AG04450 (cell line): ENCODE data around the gene CCNY. TPM values are rescaled to one million over a fixed set of nuclear protein-coding genes. Genes with fewer than 3 reads are reported as not detected.

Experiments
- CTCF ChIA-PET: fragments of 300-600, 350-600 bp; formaldehyde crosslinking; extraction: SDS; loops from one replicate; lab custom pipeline; 2022; ENCODE audit warnings: antibody characterized with exemption, inconsistent platforms; lab: Charles Lee
- POLR2A ChIA-PET: fragments of 350-600 bp; formaldehyde crosslinking; extraction: SDS; loops from one replicate; lab custom pipeline; 2021; ENCODE audit warnings: antibody characterized with exemption, inconsistent platforms; lab: Yijun Ruan, JAX
- DNase-seq: peaks from one replicate; pipeline ENCODE4 v3.0.0-alpha.2; 2011; ENCODE audit warnings: low read depth, low spot score
- H3K27ac ChIP-seq: one replicate; pipeline ENCODE4 v1.5.1; 2012; ENCODE audit warnings: low read depth, low read length, control low read depth
- H3K27me3 ChIP-seq: one replicate; pipeline ENCODE4 v1.6.0; 2012; ENCODE audit warnings: low read length; ENCODE audit not compliant: control insufficient read depth, insufficient read depth
- H3K4me3 ChIP-seq: 2 replicates; pipeline ENCODE4 v1.5.1; 2011; ENCODE audit warnings: mild to moderate bottlenecking, low read depth, low read length, control low read depth
- H3K9me3 ChIP-seq: 2 replicates; pipeline ENCODE4 v1.5.1; 2012; ENCODE audit warnings: low read length; ENCODE audit not compliant: control insufficient read depth, insufficient read depth
- CTCF ChIP-seq: IDR thresholded peaks from 2 replicates; pipeline ENCODE4 v1.5.1; 2011; ENCODE audit warnings: low read depth, low read length, control low read depth, inconsistent platforms
- polyA plus RNA-seq: library from polyadenylated mRNA; depleted of rRNA; stranded (reverse); fragments of >200 nt; gene quantifications from 2 replicates; pipeline ENCODE4 v1.2.3, GENCODE V29; 2011

The CCNY gene
- polyA plus RNA-seq, 1 experiment = 90.2 TPM

GRCh38 chr10:35345383-35345742, 9.1 kb downstream of the CCNY start:
- DNase-seq = no peak
- Histone ChIP-seq H3K27me3 (no peaks in the 10 kb centered on the region), H3K4me3 (no peak overlapping the region), H3K9me3 (no peaks in the 10 kb centered on the region), H3K27ac (no peak overlapping the region)
- ChIA-PET POLR2A (interaction anchor here (0.6 kb wide), 1 partner anchor 86 kb away, joined by 7 read pairs; no protein-coding TSS in a partner anchor), CTCF (interaction anchor here (1.2 kb wide), 1 partner anchor 225 kb away, joined by 3 read pairs; no protein-coding TSS in a partner anchor)
- no peak for TF ChIP-seq CTCF

GRCh38 chr10:35346248-35346647, 9.9 kb downstream of the CCNY start:
- ChIA-PET POLR2A (no interaction called here), CTCF (interaction anchor here (0.9 to 1.2 kb wide), 3 partner anchors 8 to 226 kb away, joined by 3 to 4 read pairs (median 3); no protein-coding TSS in a partner anchor)
- no peaks in the 10 kb centered on the region for H3K9me3 ChIP-seq

GRCh38 chr10:35347121-35347562, 10.8 kb downstream of the CCNY start:
- Histone ChIP-seq H3K27me3 (no peaks in the 10 kb centered on the region), H3K27ac (no peak overlapping the region), H3K9me3 (no peaks in the 10 kb centered on the region), H3K4me3 (no peak overlapping the region)
- POLR2A ChIA-PET = interaction anchor here (0.6 kb wide), 1 partner anchor 23 kb away, joined by 3 read pairs; no protein-coding TSS in a partner anchor
- no peak for TF ChIP-seq CTCF
- DNase-seq = no peak
- CTCF ChIA-PET = interaction anchor here (0.9 to 1.3 kb wide), 2 partner anchors 216 to 217 kb away, joined by 3 read pairs; no protein-coding TSS in a partner anchor

More at GRCh38 chr10:35346248-35346647, 9.9 kb downstream of the CCNY start:
- Histone ChIP-seq H3K4me3 (no peak overlapping the region), H3K27me3 (no peaks in the 10 kb centered on the region), H3K27ac (no peak overlapping the region)
- DNase-seq = no peak
- TF ChIP-seq CTCF = no peak

- H3K27me3 ChIP-seq = no peaks in the 10 kb centered on the region
- DNase-seq = no peak
- no peak for TF ChIP-seq CTCF
- CTCF ChIA-PET = interaction anchor here (0.9 to 1.3 kb wide), 2 partner anchors 215 to 216 kb away, joined by 3 read pairs; no protein-coding TSS in a partner anchor
- H3K4me3 ChIP-seq = no peak overlapping the region
- H3K9me3 ChIP-seq = no peaks in the 10 kb centered on the region
- no peak overlapping the region for H3K27ac ChIP-seq
- POLR2A ChIA-PET = interaction anchor here (0.7 kb wide), 1 partner anchor 349 kb away, joined by 3 read pairs; no protein-coding TSS in a partner anchor
Measured at GRCh38 chr10:35347899-35348608, 11.7 kb downstream of the CCNY start.
